HPDE6-E6E7 (cell line): ENCODE measurements around the gene GNG8.

Experiments used
- DNase-seq: peaks from one replicate; pipeline ENCODE4 v3.0.0; 2011; ENCODE audit warnings: missing footprints; ENCODE audit errors: extremely low spot score

GNG8 gene

DNA sequence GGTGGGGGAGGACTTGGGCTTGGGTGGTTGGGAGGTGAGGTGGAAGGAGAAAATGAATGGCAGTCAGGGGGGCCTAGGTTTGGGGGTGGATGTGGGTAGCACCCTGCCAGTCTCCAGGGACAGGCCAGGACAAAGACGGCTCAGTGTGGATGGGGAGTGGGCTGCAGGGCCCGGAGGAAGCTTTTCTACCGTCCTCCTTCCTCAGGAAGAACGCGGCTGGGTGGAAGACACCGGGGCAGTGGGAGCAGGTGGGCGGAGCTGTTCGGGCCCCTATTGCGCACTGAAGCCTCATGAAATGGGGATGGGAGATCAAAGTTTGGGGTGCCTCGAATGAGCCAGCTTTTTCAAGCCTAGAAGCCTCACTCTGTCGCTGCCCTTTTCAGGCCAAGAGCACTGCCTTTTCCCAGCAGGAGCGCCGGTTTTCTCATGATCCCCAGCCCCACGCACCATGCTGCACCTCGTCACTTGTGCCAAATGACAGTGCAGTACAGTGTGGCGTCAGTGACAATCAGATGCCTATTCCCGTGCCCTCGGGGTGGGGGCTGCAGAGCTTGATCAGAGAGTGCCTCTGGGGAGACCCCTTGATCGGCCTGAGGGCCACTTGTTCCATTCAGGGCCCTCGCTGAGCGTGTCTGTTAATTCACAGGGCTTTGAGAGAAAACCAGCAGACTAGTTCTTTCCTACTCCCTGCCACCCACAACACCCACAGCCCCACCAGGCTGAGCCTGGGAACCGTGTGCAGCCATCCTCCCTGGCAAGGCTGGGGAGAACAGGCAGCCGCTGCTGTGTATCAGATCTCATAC, 33.4 kb downstream of the GNG8 start:
- DNase-seq: no peak

DNA sequence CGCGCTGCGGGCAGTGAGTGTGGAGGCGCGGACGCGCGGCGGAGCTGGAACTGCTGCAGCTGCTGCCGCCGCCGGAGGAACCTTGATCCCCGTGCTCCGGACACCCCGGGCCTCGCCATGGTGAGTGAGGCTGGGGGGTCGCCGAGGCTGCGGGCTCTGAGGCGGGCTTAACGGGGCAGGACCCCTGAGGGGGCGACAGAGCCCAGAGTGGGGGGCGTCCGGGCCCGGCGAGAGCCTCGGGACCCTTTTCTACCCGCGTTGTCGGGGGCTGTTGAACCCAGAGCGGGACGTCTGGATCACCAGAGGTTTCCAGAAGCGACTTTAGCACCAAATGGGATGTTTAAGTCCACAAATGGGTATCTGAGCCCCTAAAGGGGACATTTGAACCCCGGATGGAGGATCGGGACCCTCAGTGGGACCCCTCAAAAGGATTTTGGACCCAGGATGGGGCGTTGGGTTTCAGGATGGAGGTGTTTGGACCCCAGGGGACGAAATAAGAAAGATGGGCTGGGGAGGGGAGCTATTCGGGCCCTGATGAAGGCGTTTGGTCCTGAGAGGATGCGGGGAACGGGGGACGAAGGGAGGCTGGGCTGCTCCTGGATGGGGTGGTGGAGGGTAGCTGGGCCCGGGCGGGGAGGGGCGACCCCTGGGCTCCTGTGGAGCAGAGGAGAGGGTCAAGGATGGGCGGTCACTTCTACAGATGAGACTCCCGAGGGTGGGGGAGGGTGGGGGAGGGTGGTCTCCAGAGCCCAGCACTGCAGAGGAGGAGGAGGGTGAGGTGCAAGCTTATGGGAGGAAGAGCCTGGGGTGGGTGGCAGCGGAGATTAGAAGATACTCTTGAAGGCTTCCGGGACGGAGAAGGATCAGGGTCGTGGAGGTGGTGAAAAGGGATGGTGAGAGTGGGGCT, 34.4 kb downstream of the GNG8 start, which contains the start of gene CALM3:
TSS of gene CALM3 (plus strand) at position 13 of the 907 bp plus-strand sequence. CDS start at position 118, 105 bp downstream.
- DNase-seq: no peak

DNA sequence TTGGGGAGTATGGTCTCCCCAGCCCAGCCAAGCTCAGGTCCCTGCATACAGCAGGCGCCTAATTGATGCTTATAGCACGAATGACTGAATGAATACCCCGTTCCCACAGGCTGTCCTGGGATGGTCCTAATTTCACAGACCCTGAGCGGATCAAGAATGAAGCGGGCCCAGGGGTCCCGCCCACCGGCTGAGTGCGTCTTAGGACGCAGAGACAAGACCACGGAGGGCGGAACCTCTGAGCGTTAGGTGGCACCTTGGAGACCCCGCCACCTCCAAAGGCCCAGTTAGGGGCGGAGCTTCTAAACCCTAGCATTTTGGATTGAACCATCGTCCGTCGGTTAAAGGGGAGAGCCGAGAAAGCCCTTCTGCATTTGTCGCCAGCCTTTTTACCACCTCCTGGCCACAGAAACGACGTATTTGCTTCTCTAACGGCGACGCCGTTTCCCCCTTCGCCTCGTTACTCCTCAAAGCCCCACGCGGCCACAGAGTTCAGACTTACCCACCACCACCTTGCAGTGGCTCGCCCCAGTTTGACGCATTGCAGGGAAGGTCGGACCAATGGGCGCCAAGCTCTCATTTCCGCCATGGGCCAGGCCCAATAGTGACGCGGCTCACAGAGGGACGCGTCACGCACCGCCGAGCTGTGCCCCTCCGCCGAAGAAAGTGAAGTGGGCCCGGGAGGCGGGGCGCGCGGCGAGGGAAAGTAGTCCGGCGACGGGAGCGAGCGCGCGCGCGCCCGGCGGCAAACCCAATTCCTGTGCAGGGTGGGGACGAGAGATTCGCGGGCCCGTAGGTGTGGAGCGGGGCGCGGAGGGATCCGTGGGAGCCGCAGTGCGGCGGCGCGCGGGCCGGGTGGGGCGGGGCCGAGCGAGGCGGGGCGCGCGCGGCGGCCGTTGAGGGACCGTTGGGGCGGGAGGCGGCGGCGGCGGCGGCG, 35.4 kb downstream of the GNG8 start:
- DNase-seq: peak; percentile 92

DNA sequence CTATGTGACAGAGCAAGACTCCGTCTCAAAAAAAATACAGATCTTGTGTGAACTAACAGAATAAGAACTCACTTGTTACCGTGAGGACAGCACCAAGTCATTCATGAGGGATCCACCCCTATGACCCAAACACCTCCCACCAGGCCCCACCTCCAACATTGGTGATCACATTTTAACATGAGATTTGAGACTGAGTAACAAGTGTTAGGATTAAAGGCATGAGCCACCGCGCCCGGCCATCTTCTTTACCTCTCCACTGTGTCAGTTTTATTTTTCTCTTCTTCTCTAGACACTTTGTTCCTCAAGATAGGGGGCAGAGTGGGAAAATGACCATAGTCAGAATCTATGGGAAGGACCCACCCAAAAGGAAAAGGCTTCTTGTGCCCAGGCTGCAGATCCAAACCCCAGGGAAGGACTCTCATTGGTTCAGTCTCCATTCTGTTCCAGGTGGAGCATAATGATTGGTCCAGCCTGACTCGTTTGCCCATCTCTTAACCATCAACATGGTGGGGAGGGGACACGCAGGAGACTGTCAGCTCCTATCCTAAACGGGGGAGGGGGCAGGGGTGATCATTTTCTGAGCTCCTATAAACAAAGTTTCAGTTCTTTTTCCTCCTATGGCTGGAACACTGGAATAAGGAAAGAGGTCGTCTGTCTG, 36.2 kb downstream of the GNG8 start:
- DNase-seq: no peak

DNA sequence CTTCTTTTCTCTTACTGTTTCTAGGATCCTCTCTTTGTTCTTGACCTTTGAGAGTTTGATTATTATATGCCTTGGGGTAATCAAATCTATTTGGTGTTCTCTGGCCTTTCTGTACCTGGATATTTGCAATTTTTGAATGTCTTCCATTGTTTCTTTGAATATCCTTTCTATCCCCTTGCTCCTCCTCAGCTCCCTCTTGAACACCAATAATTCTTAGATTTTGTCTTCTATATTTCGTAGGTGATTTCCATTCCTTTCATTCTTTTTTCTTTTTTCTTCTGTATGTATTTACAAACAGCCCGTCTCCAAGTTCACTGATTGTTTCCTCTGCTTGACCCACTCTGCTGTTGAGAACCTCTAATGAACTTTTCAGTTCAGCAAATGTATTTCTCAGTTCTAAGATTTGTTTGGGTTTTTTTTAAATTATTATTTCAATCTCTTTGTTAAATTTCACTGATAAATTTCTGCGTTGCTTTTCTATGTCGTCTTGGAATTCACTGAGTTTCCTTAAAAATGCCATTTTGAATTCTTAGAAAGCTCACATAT, 37.6 kb downstream of the GNG8 start:
- no peak for DNase-seq

GRCh38 chr19:46596008-46596407, 40.0 kb downstream of the GNG8 start:
- no peak for DNase-seq

- DNase-seq: no peak
These were observed 44.1 kb downstream of the GNG8 start for GRCh38 chr19:46591870-46592269.

DNA sequence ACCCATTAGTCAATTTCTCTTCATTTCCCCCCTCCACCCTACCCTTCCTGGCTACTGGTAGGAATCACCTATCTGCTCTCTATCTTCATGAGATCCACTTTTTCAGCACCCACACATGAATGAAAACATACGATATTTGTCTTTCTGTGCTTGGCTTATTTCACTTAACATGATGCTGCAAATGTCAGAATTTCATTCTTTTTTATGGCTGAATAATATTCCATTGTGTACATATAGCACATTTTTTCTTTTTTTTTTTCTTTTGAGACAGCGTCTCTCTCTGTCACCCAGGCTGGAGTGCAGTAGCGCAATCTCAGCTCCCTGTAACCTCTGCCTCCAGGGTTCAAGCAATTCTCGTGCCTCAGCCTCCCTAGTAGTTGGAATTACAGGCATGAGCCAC, 44.7 kb downstream of the GNG8 start:
- DNase-seq: no peak

- no peak for DNase-seq
These were observed 48.1 kb downstream of the GNG8 start for GRCh38 chr19:46587861-46588260.

- no peak for DNase-seq
These were observed 49.7 kb downstream of the GNG8 start for GRCh38 chr19:46586294-46586693.

DNA sequence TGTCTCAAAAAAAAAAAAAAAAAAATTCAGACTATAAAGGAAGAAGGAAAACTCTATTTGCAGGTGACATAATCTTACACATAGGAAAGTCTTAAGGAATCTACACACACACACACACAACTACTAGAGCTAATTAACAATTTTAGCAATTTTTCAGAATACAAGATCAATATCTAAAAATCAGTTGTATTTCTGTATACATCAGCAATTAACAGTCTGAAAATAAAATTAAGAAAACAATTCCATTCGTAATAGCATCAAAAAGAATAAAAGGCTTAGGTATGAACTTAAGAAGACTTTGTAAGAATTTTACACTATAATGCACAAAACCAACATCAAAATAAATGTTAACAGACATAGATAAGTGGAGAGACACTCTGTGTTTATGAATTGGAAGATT, 50.5 kb downstream of the GNG8 start:
- DNase-seq: no peak
